Measurements from ENCODE around the gene PRR29. TPM values are rescaled to one million over a fixed set of nuclear protein-coding genes. Genes with fewer than 3 reads are reported as not detected.

Gene PRR29
- polyA plus RNA-seq, 1 donor from 2014 or later, result 2.8 TPM

- no peaks in the 10 kb centered on the region for H3K27me3 ChIP-seq (ENCODE audit: insufficient read depth, low read depth, low read length)
- no peak overlapping the region for H3K4me3 ChIP-seq (ENCODE audit: low read length)
- no peak overlapping the region for H3K9ac ChIP-seq (ENCODE audit: low read length)
- H3K79me2 ChIP-seq (replicated peaks; ENCODE audit: insufficient read depth, low read length), result no peaks in the 10 kb centered on the region
- no peaks in the 10 kb centered on the region for H4K20me1 ChIP-seq (ENCODE audit: insufficient read depth)
- H3K36me3 ChIP-seq (ENCODE audit: insufficient read depth, low read length), result no peaks in the 10 kb centered on the region
- no peaks in the 10 kb centered on the region for H3K9me2 ChIP-seq (ENCODE audit: insufficient read depth, low read length)
- H3K27ac ChIP-seq (ENCODE audit: low read length), result no peak overlapping the region
- H2AFZ ChIP-seq (ENCODE audit: low read depth, low read length), result no peak overlapping the region
- TF ChIP-seq EP300 (conservative IDR thresholded peaks at IDR 0.05; ENCODE audit: poor library complexity, severe bottlenecking) (no peak), EZH2 (IDR thresholded peaks at IDR 0.05; ENCODE audit: borderline replicate concordance, insufficient read depth, low read length, poor library complexity, severe bottlenecking) (no peak), REST (IDR thresholded peaks at IDR 0.05; ENCODE audit: borderline replicate concordance) (no peak), CTCF (IDR thresholded peaks at IDR 0.05; ENCODE audit: poor library complexity, severe bottlenecking) (no peak), MXI1 (conservative IDR thresholded peaks at IDR 0.05; ENCODE audit: poor library complexity, severe bottlenecking) (no peak), RAD21 (conservative IDR thresholded peaks at IDR 0.05) (no peak), SMC3 (conservative IDR thresholded peaks at IDR 0.05; ENCODE audit: poor library complexity) (no peak), TAF1 (IDR thresholded peaks at IDR 0.05; ENCODE audit: low read depth) (no peak), POLR2AphosphoS5 (IDR thresholded peaks at IDR 0.05) (no peak)
- no peaks in the 10 kb centered on the region for H3K9me3 ChIP-seq (ENCODE audit: low read length)
- no peaks in the 10 kb centered on the region for H3F3A ChIP-seq (ENCODE audit: insufficient read depth, low read length, poor library complexity, severe bottlenecking)
- no peak overlapping the region for H3K4me2 ChIP-seq (ENCODE audit: low read length)
Measured at GRCh38 chr17:63995626-63996025, 2.5 kb upstream of the PRR29 start.

- H4K20me1 ChIP-seq (ENCODE audit: insufficient read depth), result no peaks in the 10 kb centered on the region
- H3K27ac ChIP-seq (ENCODE audit: low read length), result no peak overlapping the region
- no peaks in the 10 kb centered on the region for H3F3A ChIP-seq (ENCODE audit: insufficient read depth, low read length, poor library complexity, severe bottlenecking)
- H3K4me2 ChIP-seq (ENCODE audit: low read length), result no peak overlapping the region
- H3K9me3 ChIP-seq (ENCODE audit: low read length), result no peaks in the 10 kb centered on the region
- no peaks in the 10 kb centered on the region for H3K36me3 ChIP-seq (ENCODE audit: insufficient read depth, low read length)
- H3K9me2 ChIP-seq (ENCODE audit: insufficient read depth, low read length), result no peaks in the 10 kb centered on the region
- no peak overlapping the region for H2AFZ ChIP-seq (ENCODE audit: low read depth, low read length)
- no peak for TF ChIP-seq REST (IDR thresholded peaks at IDR 0.05; ENCODE audit: borderline replicate concordance)
- no peak for TF ChIP-seq POLR2AphosphoS5 (IDR thresholded peaks at IDR 0.05)
- no peak for TF ChIP-seq EZH2 (IDR thresholded peaks at IDR 0.05; ENCODE audit: borderline replicate concordance, insufficient read depth, low read length, poor library complexity, severe bottlenecking)
- no peak for TF ChIP-seq MXI1 (conservative IDR thresholded peaks at IDR 0.05; ENCODE audit: poor library complexity, severe bottlenecking)
- no peak for TF ChIP-seq EP300 (conservative IDR thresholded peaks at IDR 0.05; ENCODE audit: poor library complexity, severe bottlenecking)
- TF ChIP-seq RAD21 (conservative IDR thresholded peaks at IDR 0.05), result no peak
- no peak for TF ChIP-seq TAF1 (IDR thresholded peaks at IDR 0.05; ENCODE audit: low read depth)
- no peak for TF ChIP-seq CTCF (IDR thresholded peaks at IDR 0.05; ENCODE audit: poor library complexity, severe bottlenecking)
- TF ChIP-seq SMC3 (conservative IDR thresholded peaks at IDR 0.05; ENCODE audit: poor library complexity), result no peak
- no peak overlapping the region for H3K9ac ChIP-seq (ENCODE audit: low read length)
- no peaks in the 10 kb centered on the region for H3K79me2 ChIP-seq (replicated peaks; ENCODE audit: insufficient read depth, low read length)
- no peaks in the 10 kb centered on the region for H3K27me3 ChIP-seq (ENCODE audit: insufficient read depth, low read depth, low read length)
- no peak overlapping the region for H3K4me3 ChIP-seq (ENCODE audit: low read length)
Measured at GRCh38 chr17:63996430-63997182, 1.5 kb upstream of the PRR29 start.
